Fibroblast of pulmonary artery (primary cell): ENCODE data around the gene AIF1.

Source experiments
- DNase-seq: peaks from one replicate; pipeline ENCODE4 v3.0.0-alpha.2; 2010; ENCODE audit warnings: low read depth
- H3K4me3 ChIP-seq: replicated peaks from 2 replicates; pipeline ENCODE4 v1.5.1; 2011; ENCODE audit warnings: low read depth, mild to moderate bottlenecking, control low read depth, low read length, moderate library complexity
- CTCF ChIP-seq: IDR thresholded peaks from 2 replicates; pipeline ENCODE4 v1.5.1; 2011; ENCODE audit warnings: mild to moderate bottlenecking, control low read depth, low read length, inconsistent platforms; ENCODE audit errors: missing control alignments

The AIF1 gene

GRCh38 chr6:31645325-31645724 lies 30.3 kb downstream of the AIF1 start:
- TF ChIP-seq CTCF, result no peak
- DNase-seq, result no peak
- no peak overlapping the region for H3K4me3 ChIP-seq

GRCh38 chr6:31651602-31652191 lies 36.7 kb downstream of the AIF1 start:
- H3K4me3 ChIP-seq, result peak overlapping the region; percentile 75
- DNase-seq, result peak; percentile 81
- TF ChIP-seq CTCF, result no peak

- TF ChIP-seq CTCF, result no peak
- H3K4me3 ChIP-seq, result peak overlapping the region; percentile 75
- DNase-seq, result no peak
Observed at GRCh38 chr6:31652925-31653724, 38.1 kb downstream of the AIF1 start.

- H3K4me3 ChIP-seq, result no peak overlapping the region
- no peak for TF ChIP-seq CTCF
- DNase-seq, result no peak
Observed at GRCh38 chr6:31654574-31655348, 39.7 kb downstream of the AIF1 start.

- no peak within 1 kb of the TSS for H3K4me3 ChIP-seq
- DNase-seq, result no peak
- TF ChIP-seq CTCF, result no peak
Observed at GRCh38 chr6:31655349-31656237, 40.6 kb downstream of the AIF1 start, which contains the start of gene APOM. Gene APOM, plus strand, starts transcription at chr6:31655894. Its CDS starts 73 bp downstream, at chr6:31655967.
